ENCODE results near the gene ALS2CL.

GRCh38 chr3:46734773-46735172 is 41.3 kb upstream of the ALS2CL start:
- TF ChIP-seq CTCF (IDR thresholded peaks at IDR 0.05; ENCODE audit: insufficient read depth, low read depth, low read length) (no peak), EZH2 (IDR thresholded peaks at IDR 0.05; ENCODE audit: insufficient read depth, low read length) (no peak)

Data from astrocyte (in vitro differentiated cells and primary cell).